ENCODE measurements around the gene CLPSL2.

CLPSL2 gene

DNA sequence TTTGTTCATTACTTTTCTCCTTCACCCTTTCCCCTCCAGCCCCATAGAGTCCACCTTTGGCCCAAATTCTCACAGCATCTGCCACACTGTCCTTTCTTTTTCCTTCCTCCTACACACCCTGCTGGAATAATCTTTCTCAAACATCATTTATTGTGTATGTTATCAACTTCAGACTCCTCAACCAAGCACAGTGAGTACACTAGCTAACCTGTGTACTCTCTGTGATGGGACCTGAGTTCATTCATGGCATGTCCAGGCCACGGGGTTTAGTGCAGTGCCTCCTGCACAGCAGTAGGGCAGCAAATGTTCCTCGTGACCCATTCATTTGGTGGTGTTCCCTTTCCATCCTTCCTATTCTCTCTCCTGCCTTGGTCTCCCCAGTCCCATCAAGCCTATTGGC, 46.7 kb upstream of the CLPSL2 start:
- no peak for TF ChIP-seq POLR2AphosphoS5 (IDR thresholded peaks at IDR 0.05; ENCODE audit: low read depth, low read length)
- TF ChIP-seq SIN3A (IDR thresholded peaks at IDR 0.05; ENCODE audit: borderline replicate concordance, insufficient read depth, low read length): no peak
- TF ChIP-seq FOXP2 (optimal IDR thresholded peaks at IDR 0.05; ENCODE audit: borderline replicate concordance, extremely low read depth, extremely low read length, insufficient read depth): no peak
- TF ChIP-seq, protein P1, sequence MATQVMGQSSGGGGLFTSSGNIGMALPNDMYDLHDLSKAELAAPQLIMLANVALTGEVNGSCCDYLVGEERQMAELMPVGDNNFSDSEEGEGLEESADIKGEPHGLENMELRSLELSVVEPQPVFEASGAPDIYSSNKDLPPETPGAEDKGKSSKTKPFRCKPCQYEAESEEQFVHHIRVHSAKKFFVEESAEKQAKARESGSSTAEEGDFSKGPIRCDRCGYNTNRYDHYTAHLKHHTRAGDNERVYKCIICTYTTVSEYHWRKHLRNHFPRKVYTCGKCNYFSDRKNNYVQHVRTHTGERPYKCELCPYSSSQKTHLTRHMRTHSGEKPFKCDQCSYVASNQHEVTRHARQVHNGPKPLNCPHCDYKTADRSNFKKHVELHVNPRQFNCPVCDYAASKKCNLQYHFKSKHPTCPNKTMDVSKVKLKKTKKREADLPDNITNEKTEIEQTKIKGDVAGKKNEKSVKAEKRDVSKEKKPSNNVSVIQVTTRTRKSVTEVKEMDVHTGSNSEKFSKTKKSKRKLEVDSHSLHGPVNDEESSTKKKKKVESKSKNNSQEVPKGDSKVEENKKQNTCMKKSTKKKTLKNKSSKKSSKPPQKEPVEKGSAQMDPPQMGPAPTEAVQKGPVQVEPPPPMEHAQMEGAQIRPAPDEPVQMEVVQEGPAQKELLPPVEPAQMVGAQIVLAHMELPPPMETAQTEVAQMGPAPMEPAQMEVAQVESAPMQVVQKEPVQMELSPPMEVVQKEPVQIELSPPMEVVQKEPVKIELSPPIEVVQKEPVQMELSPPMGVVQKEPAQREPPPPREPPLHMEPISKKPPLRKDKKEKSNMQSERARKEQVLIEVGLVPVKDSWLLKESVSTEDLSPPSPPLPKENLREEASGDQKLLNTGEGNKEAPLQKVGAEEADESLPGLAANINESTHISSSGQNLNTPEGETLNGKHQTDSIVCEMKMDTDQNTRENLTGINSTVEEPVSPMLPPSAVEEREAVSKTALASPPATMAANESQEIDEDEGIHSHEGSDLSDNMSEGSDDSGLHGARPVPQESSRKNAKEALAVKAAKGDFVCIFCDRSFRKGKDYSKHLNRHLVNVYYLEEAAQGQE (IDR thresholded peaks at IDR 0.05; ENCODE audit: insufficient read depth in 1 of 2, low read depth in 2 of 2, low read length in 2 of 2): no peak
- no peak for TF ChIP-seq TAF1 (IDR thresholded peaks at IDR 0.05; ENCODE audit: borderline replicate concordance, insufficient read depth, low read length)

GRCh38 chr6:35730745-35731413, 45.5 kb upstream of the CLPSL2 start:
- TF ChIP-seq, protein P1 (IDR thresholded peaks at IDR 0.05; ENCODE audit: insufficient read depth in 1 of 2, low read depth in 2 of 2, low read length in 2 of 2): no peak
- TF ChIP-seq FOXP2 (optimal IDR thresholded peaks at IDR 0.05; ENCODE audit: borderline replicate concordance, extremely low read depth, extremely low read length, insufficient read depth): no peak
- TF ChIP-seq SIN3A (IDR thresholded peaks at IDR 0.05; ENCODE audit: borderline replicate concordance, insufficient read depth, low read length): no peak
- no peak for TF ChIP-seq TAF1 (IDR thresholded peaks at IDR 0.05; ENCODE audit: borderline replicate concordance, insufficient read depth, low read length)
- TF ChIP-seq POLR2AphosphoS5 (IDR thresholded peaks at IDR 0.05; ENCODE audit: low read depth, low read length): no peak

GRCh38 chr6:35731414-35731735, 45.0 kb upstream of the CLPSL2 start:
- TF ChIP-seq SIN3A (IDR thresholded peaks at IDR 0.05; ENCODE audit: borderline replicate concordance, insufficient read depth, low read length) (no peak), POLR2AphosphoS5 (IDR thresholded peaks at IDR 0.05; ENCODE audit: low read depth, low read length) (no peak), FOXP2 (optimal IDR thresholded peaks at IDR 0.05; ENCODE audit: borderline replicate concordance, extremely low read depth, extremely low read length, insufficient read depth) (no peak), TAF1 (IDR thresholded peaks at IDR 0.05; ENCODE audit: borderline replicate concordance, insufficient read depth, low read length) (0 out of 2 replicates have a peak, but pooled peaks have one; percentile 9)
- TF ChIP-seq, protein P1 (IDR thresholded peaks at IDR 0.05; ENCODE audit: insufficient read depth in 1 of 2, low read depth in 2 of 2, low read length in 2 of 2): no peak

DNA sequence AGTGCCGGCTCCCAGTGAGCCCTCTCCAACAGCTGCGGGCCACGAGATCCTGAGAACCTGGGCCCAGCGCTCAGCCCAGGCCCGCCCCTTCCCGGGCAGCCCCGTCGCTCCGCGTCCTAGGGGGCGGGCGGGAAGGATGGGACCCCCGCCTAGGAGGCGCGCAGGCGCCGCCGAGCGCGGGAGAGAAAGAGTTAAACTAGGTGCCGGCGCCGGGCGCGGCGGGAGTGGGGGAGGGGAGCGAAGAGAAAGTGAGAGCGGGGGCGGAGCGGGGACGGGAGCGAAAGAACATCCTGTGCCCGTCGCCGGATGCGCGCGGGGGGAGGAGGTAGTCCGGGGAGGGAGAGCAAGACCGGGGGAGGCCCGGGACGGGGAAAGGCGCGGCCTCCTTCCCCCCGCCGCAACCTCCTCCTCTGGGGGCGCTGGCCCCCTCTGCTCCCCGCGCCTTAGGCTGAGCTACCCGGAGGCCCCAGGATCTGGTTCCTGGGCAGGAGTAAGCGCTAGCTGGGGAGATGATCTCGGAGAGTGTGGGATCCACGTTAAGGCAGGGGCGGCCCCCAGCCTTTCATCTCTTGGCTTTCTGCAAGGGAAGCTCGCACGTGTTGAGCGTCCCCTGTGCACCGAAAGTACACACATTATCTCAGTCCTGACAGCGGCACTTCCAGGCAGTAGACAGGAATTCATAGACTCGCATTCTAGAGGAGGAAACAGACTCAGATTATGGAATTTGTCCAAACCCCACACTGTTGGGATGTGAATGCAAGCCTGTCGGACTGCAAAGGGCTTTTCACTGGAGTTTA, 44.5 kb upstream of the CLPSL2 start:
- peak; percentile 72 for TF ChIP-seq POLR2AphosphoS5 (IDR thresholded peaks at IDR 0.05; ENCODE audit: low read depth, low read length)
- TF ChIP-seq FOXP2 (optimal IDR thresholded peaks at IDR 0.05; ENCODE audit: borderline replicate concordance, extremely low read depth, extremely low read length, insufficient read depth): no peak
- TF ChIP-seq, protein P1 (IDR thresholded peaks at IDR 0.05; ENCODE audit: insufficient read depth in 1 of 2, low read depth in 2 of 2, low read length in 2 of 2): no peak
- peak; percentile 54; the same call in 1 of the 2 replicates for TF ChIP-seq SIN3A (IDR thresholded peaks at IDR 0.05; ENCODE audit: borderline replicate concordance, insufficient read depth, low read length)
- TF ChIP-seq TAF1 (IDR thresholded peaks at IDR 0.05; ENCODE audit: borderline replicate concordance, insufficient read depth, low read length): no peak
